ENCODE measurements around the gene ARHGAP5. TPM values are rescaled to one million over a fixed set of nuclear protein-coding genes. Genes with fewer than 3 reads are reported as not detected.

The ARHGAP5 gene, protein sequence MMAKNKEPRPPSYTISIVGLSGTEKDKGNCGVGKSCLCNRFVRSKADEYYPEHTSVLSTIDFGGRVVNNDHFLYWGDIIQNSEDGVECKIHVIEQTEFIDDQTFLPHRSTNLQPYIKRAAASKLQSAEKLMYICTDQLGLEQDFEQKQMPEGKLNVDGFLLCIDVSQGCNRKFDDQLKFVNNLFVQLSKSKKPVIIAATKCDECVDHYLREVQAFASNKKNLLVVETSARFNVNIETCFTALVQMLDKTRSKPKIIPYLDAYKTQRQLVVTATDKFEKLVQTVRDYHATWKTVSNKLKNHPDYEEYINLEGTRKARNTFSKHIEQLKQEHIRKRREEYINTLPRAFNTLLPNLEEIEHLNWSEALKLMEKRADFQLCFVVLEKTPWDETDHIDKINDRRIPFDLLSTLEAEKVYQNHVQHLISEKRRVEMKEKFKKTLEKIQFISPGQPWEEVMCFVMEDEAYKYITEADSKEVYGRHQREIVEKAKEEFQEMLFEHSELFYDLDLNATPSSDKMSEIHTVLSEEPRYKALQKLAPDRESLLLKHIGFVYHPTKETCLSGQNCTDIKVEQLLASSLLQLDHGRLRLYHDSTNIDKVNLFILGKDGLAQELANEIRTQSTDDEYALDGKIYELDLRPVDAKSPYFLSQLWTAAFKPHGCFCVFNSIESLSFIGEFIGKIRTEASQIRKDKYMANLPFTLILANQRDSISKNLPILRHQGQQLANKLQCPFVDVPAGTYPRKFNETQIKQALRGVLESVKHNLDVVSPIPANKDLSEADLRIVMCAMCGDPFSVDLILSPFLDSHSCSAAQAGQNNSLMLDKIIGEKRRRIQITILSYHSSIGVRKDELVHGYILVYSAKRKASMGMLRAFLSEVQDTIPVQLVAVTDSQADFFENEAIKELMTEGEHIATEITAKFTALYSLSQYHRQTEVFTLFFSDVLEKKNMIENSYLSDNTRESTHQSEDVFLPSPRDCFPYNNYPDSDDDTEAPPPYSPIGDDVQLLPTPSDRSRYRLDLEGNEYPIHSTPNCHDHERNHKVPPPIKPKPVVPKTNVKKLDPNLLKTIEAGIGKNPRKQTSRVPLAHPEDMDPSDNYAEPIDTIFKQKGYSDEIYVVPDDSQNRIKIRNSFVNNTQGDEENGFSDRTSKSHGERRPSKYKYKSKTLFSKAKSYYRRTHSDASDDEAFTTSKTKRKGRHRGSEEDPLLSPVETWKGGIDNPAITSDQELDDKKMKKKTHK (N-terminal part only)
- 100 to 1,000 TPM in 1 of 6 donors, 10 to 100 TPM in 5; 31.4 to 150 (median 78.3) TPM for total RNA-seq

DNA sequence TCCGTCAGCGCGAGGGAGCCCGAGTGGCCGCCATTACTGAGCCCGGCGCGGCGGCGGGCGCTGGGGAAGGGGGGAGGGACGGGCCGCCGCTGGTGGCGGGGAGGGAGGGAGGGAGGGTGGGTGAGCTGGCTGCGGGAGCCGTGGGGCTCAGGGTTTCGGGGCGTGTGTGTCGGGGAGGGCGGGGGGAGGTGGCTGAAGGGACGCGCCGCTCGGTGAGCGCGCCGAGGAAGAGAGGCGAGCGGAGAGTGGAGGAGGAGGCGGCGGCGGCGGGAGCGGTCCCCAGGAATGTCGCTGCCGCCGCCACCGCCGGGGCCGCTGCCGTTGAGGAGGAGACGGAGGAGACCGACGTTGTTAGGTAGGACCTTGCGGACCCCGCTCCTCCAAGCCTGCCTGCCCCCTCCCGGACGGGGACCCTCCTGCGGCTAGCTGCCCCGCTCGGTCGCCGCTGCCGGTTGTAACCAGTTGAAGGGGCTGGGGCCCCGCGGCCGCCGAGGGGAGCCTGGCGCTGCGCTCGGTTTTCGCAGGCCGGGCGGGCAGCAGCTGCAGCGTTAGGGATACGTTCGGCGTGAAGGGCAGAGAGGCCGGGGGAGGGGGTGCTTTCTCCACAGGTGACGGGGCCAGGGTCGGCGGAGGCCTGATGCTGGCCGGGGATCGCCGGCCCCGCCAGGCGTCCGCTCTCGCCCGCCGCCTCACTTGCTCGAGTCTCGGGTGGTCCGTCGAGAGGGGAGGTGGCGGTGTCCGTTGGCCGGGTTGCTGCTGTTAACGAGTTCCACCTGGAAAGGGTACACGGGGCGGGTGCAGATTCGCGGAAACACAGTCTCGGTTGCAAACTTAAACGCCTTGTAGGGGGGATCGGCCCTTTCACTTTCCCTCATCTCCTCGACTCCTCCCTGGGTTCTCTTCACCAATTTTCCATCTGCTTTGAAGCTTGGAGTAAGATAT is at the start of gene ARHGAP5:
Gene ARHGAP5 (plus strand): TSS at position 224 of the 942 bp plus-strand sequence. CDS start 13,366 bp downstream, outside the sequence.
- H3K4me1 ChIP-seq, result peaks cover 20 to 34% (median 23%) of the 10 kb centered on the region in 4 donors
- H3K27ac ChIP-seq, result peak within 1 kb of the TSS; percentile 95 to 100 (median 98)
- TF ChIP-seq POLR2AphosphoS5 (IDR thresholded peaks at IDR 0.05) (no peak), POLR2A (IDR thresholded peaks at IDR 0.05) (peak in 2 of 4 donors; percentile 41 to 48), EP300 (IDR thresholded peaks at IDR 0.05) (no peak)
- TF ChIP-seq, protein P1, sequence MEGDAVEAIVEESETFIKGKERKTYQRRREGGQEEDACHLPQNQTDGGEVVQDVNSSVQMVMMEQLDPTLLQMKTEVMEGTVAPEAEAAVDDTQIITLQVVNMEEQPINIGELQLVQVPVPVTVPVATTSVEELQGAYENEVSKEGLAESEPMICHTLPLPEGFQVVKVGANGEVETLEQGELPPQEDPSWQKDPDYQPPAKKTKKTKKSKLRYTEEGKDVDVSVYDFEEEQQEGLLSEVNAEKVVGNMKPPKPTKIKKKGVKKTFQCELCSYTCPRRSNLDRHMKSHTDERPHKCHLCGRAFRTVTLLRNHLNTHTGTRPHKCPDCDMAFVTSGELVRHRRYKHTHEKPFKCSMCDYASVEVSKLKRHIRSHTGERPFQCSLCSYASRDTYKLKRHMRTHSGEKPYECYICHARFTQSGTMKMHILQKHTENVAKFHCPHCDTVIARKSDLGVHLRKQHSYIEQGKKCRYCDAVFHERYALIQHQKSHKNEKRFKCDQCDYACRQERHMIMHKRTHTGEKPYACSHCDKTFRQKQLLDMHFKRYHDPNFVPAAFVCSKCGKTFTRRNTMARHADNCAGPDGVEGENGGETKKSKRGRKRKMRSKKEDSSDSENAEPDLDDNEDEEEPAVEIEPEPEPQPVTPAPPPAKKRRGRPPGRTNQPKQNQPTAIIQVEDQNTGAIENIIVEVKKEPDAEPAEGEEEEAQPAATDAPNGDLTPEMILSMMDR (IDR thresholded peaks at IDR 0.05), result peak in 3 of 6 experiments; percentile 14 to 51 (median 39)
- H3K36me3 ChIP-seq, result no peaks in the 10 kb centered on the region
- peak; percentile 54 to 63 for ATAC-seq (ENCODE audit: low FRiP score in 2 of 2)
- H3K9me3 ChIP-seq, result no peaks in the 10 kb centered on the region
- DNase-seq, result peak; percentile 28 to 94
- H3K4me3 ChIP-seq, result peak within 1 kb of the TSS; percentile 74 to 93 (median 90)
- WGBS, 2 donors, result 0 to 1% methylated on average over 13 to 50 of the region's 98 CpGs
- no peaks in the 10 kb centered on the region for H3K27me3 ChIP-seq

DNA sequence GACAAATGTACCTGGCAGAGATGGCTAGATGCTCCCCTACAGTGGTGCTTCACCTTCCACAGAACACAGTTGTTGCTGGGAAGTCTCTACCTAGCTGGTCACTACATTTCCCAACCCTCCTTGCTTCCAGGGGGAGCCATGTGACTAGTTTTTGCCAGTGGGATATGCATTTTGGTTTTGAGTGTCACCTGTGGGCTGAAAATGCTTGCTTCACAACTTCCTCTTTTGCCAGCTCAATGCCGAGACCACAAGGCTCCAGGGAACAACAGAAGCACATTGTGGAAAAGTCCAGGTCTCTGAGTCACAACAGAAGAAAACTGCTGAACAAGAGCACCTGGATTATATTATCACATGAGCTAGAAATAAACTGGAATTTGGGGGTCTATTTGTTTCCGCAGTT is 48.5 kb upstream of the ARHGAP5 start:
- 36 to 74% methylated on average over 2 of the region's 2 CpGs for WGBS, 2 donors
- H3K4me1 ChIP-seq, result no peaks in the 10 kb centered on the region
- TF ChIP-seq, protein P1 (IDR thresholded peaks at IDR 0.05), result no peak
- TF ChIP-seq POLR2AphosphoS5 (IDR thresholded peaks at IDR 0.05), result no peak
- TF ChIP-seq POLR2A (IDR thresholded peaks at IDR 0.05), result no peak
- no peak for TF ChIP-seq EP300 (IDR thresholded peaks at IDR 0.05)
- H3K27me3 ChIP-seq, result no peaks in the 10 kb centered on the region
- no peak overlapping the region for H3K27ac ChIP-seq
- no peaks in the 10 kb centered on the region for H3K36me3 ChIP-seq
- no peak overlapping the region for H3K4me3 ChIP-seq
- no peak for ATAC-seq (ENCODE audit: low FRiP score in 2 of 2)
- H3K9me3 ChIP-seq, result no peaks in the 10 kb centered on the region
- DNase-seq, result no peak

DNA sequence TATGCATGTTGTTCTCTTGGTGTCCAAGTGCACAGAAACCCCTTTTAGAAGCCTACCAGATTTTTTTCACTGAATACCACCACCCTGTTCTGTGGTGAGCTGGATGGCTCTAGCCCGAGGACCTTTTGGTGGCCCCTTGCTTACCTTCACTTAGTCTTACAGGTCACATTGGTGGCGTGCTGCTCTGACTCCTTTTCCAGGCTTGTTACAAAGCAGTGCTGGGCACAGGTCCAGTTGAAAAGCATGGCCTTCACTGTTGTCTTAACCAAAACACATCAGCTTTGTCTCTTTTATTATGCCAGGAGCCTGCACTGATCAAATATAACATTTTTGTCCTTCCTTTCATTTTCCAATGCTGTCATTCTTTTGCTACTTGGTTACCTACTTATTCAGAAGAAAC is 43.6 kb upstream of the ARHGAP5 start:
- TF ChIP-seq, protein P1 (IDR thresholded peaks at IDR 0.05), result no peak
- TF ChIP-seq POLR2AphosphoS5 (IDR thresholded peaks at IDR 0.05) (no peak), POLR2A (IDR thresholded peaks at IDR 0.05) (no peak), EP300 (IDR thresholded peaks at IDR 0.05) (no peak)
- H3K27me3 ChIP-seq, result no peaks in the 10 kb centered on the region
- H3K9me3 ChIP-seq, result no peaks in the 10 kb centered on the region
- H3K4me1 ChIP-seq, result no peaks in the 10 kb centered on the region
- ATAC-seq (ENCODE audit: low FRiP score in 2 of 2) (no peak), DNase-seq (no peak)
- WGBS, 2 donors, result 88 to 91% methylated on average over 2 of the region's 2 CpGs
- H3K27ac ChIP-seq, result no peak overlapping the region
- no peaks in the 10 kb centered on the region for H3K36me3 ChIP-seq
- no peak overlapping the region for H3K4me3 ChIP-seq

DNA sequence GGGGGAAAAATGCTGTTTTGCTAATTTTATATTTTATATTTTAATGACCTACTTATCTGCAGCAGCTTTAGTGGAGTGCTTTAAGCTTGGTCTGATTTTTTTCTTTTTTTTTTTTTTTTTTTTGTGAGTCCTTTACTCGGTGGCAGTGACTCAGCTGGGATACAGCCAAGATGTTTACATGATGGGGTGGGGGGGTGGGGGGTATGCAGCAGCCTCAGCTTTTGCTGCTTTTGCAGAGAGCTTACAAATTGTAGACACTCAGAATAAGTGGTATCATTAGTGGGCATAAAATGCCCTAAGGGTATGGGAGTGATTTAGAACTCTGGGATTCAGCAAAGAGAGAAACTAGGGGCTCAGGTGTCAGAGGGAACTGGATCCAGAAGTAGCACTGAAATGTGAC is 38.2 kb upstream of the ARHGAP5 start:
- Histone ChIP-seq H3K36me3 (no peaks in the 10 kb centered on the region), H3K4me1 (no peaks in the 10 kb centered on the region), H3K27me3 (no peaks in the 10 kb centered on the region), H3K4me3 (no peak overlapping the region), H3K9me3 (no peaks in the 10 kb centered on the region), H3K27ac (no peak overlapping the region)
- no peak for ATAC-seq (ENCODE audit: low FRiP score in 2 of 2)
- TF ChIP-seq EP300 (IDR thresholded peaks at IDR 0.05), result no peak
- no peak for TF ChIP-seq POLR2AphosphoS5 (IDR thresholded peaks at IDR 0.05)
- TF ChIP-seq, protein P1 (IDR thresholded peaks at IDR 0.05), result no peak
- TF ChIP-seq POLR2A (IDR thresholded peaks at IDR 0.05), result no peak
- WGBS, 2 donors, result 13 to 17% methylated on average over 1 of the region's 1 CpG
- DNase-seq, result no peak
